Measurements from ENCODE around the gene CTIF.

CTIF gene

DNA sequence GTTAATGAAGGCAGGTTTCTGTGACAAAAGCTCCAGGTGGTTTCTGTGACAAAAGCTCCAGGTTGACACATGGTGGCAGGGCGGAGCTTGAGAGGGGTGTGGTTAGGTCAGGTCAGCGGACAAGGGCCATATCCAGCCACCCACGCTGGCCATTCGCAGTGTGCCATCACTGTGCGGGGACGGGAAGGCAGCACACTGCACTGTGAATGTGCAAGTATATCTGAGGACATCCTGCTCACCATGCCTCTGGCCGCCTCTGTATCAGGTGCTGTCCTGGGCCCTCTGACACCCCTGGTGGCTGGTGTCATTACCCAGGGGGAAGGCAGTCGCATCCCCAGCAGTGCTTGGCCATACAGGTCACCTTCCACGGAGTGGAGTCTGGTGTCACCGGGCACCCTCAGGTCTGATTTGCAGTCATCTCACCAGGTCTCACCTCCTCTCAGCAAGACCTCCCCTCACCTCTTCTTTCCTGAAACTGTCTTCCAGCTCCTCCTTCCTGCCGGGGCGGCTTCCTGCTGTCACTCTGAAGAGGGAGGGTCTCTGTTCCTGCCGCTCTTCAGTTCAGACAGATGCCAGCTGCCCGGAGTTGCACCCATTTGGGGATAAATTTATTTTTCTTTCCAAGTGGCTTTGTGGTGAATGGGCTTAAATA, 34.9 kb downstream of the CTIF start:
- DNase-seq (ENCODE audit: low read depth in 2 of 3, low spot score in 2 of 3): no peak

- no peak for DNase-seq (ENCODE audit: low read depth in 2 of 3, low spot score in 2 of 3)
Measured at GRCh38 chr18:48574667-48575300, 36.0 kb downstream of the CTIF start.

- no peak for DNase-seq (ENCODE audit: low read depth in 2 of 3, low spot score in 2 of 3)
Measured at GRCh38 chr18:48575301-48575657, 36.4 kb downstream of the CTIF start.

DNA sequence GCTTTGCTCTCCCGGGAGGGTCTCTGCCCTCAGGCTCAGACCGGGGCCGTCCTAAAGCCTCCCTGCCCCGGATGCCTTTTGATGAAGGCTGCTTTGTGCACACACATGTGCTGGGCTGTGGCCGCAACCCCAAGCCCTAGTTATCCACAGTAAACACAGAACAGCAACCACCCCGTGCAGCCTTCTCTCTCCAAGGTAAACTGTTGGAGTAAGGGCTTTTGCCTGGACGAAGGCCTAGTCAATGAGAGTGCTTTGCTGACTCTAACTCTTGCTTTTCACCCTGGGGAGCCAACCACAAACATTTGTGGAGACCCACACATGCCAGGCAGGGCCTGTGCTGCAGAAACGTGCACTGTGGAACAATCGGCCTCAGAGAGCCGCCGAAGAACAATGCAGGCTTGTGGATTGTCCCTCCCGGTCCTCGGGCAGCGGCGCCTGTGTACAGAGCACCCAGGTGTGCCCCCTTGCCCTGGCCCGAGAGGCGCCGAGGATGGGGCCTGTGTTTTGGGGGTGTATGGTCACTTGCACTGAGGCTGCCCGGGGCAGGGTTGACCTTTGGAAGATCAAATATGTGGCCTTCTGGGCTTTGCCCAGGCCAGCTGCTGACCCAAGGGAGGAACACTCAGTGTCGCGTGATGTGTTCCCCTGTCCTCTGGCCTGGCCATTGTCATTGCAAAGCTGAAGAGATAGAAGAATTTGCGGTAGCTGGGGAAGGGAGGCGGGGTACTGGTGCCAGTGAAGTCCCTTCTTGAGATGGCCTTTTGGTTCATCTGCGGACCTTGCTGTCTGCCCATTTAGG, 37.0 kb downstream of the CTIF start:
- DNase-seq (ENCODE audit: low read depth in 2 of 3, low spot score in 2 of 3): no peak

- DNase-seq (ENCODE audit: low read depth in 2 of 3, low spot score in 2 of 3): no peak
Measured at GRCh38 chr18:48576457-48576771, 37.6 kb downstream of the CTIF start.

DNA sequence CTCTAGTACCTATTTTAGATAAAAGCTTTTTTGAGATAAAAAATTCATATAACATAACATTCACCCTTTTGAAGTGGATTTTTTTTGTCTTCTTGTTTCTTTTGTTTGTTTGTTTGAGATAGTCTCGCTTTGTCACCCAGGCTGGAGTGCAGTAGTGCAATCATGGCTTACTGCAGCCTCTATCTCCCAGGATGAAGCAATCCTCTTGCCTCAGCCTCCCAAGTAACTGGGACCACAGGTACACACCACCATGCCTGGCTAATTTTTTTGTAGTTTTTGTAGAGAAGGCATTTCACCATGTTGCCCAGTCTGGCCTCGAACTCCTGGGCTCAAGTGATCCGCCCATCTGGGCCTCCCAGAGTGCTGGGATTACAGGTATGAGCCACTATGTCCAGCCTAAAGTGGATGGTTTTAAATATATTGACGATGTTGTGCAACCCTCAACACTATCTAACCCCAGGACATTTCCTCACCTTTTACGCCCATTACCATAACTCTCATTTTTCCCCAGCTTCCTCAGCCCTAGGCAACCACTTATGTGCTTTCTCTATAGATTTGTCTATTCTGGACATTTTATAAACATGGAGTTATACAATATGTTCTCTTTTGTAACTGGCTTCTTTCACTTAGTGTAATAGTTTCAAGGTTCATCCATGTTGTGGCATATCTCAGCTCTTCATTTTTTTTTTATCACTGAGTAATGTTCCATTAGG, 38.8 kb downstream of the CTIF start:
- DNase-seq (ENCODE audit: low read depth in 2 of 3, low spot score in 2 of 3): no peak

DNA sequence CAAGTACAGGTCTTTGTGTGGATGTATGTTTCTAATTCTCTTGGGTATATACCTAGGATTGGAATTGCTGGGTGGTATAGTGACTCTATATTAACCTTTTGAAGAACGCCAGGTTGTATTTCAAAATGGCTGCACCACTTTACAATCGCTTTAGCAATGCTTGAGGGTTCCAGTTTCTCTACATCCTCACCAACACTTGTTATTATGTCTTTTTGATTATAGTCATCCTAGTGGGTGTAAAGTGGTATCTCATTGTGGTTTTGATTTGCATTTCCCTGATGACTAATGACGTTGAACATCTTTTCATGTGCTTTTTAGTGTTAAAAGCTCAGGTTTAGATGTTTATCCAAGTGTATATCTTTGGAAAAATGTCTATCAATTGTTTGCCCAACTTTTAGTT, 39.5 kb downstream of the CTIF start:
- no peak for DNase-seq (ENCODE audit: low read depth in 2 of 3, low spot score in 2 of 3)

DNA sequence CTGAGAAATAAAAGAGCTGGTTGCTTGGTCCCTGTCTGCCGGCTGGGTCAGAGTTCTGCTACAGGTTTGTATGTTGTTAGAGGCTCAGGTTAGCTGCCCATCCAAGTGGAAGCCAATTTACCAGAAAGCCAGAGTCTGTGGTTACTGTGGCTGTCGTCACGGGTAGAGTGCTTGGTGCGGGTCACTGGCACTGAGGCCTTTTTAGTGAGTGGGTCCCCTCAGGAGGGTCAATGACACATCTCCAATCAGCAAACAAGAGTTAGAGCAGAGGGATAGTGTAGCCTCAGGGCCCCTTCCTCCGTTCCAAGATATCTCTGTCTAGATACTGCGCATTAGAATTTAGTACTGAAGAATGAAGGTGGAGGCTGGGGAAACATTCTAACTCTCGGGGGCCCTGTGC, 41.2 kb downstream of the CTIF start:
- DNase-seq (ENCODE audit: low read depth in 2 of 3, low spot score in 2 of 3): no peak

GRCh38 chr18:48580782-48581181, 42.0 kb downstream of the CTIF start:
- DNase-seq (ENCODE audit: low read depth in 2 of 3, low spot score in 2 of 3): no peak

- DNase-seq (ENCODE audit: low read depth in 2 of 3, low spot score in 2 of 3): no peak
Measured at GRCh38 chr18:48581206-48581605, 42.4 kb downstream of the CTIF start.

GRCh38 chr18:48581941-48582340, 43.1 kb downstream of the CTIF start:
- no peak for DNase-seq (ENCODE audit: low read depth in 2 of 3, low spot score in 2 of 3)

DNA sequence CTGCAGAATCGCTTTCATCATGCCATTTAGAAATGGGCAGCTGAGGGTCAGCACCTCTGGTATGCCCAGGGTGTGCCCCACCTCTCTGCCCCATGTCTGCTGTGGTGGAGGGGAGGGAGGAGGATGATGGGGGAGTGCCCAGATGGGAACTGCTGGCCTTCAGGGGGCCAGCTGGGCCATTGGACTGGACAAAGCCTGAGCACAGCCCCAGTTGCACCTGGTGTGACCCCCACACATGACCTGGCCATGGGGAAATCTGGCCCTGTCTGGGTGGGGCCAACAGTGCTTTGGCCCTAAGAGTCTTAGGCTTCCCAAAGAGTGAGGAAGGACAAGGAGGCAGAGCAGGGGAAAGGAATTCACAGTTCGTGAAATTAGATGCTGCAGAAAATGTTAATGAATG, 44.1 kb downstream of the CTIF start:
- DNase-seq (ENCODE audit: low read depth in 2 of 3, low spot score in 2 of 3): no peak

- no peak for DNase-seq (ENCODE audit: low read depth in 2 of 3, low spot score in 2 of 3)
Measured at GRCh38 chr18:48583573-48583972, 44.7 kb downstream of the CTIF start.

DNA sequence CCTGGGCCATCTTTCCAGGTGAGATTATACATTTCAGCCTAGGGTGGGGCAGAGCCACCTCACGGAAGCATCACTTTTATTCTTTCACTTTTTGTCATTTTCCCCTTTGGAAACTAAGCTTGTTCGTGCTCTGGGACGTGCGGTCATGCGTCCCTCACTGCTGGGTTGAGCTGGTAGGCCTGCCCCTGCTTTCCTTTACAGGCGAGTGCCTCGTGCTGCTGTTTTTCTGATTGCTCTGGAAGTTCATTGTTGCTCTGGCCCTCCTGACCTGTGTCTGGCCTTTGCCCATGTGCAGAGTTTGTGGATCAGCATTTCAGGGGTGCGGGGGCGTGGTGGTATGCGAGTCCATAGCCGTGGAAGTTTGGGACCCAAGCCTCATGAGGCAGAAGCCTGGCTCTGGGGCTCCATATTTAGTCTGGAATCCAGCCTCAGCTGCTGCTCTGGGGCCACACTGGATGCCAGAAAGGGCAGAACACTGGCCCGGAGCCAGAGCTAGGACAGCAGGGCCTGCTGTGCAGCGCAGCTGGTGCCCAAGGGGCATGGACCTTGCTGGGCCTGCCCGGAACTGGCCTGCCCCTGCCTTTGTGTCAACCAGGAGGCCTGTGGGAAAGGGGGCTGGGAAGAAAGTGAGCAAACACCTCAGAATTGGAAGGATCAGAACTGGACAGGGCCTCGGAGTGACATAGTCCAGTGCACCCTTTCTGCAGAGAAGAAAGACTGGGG, 51.1 kb downstream of the CTIF start:
- no peak for DNase-seq (ENCODE audit: low read depth in 2 of 3, low spot score in 2 of 3)

GRCh38 chr18:48590678-48591077, 51.8 kb downstream of the CTIF start:
- DNase-seq (ENCODE audit: low read depth in 2 of 3, low spot score in 2 of 3): no peak

GRCh38 chr18:48592540-48593171, 53.8 kb downstream of the CTIF start:
- no peak for DNase-seq (ENCODE audit: low read depth in 2 of 3, low spot score in 2 of 3)

GRCh38 chr18:48594471-48595094, 55.8 kb downstream of the CTIF start:
- no peak for DNase-seq (ENCODE audit: low read depth in 2 of 3, low spot score in 2 of 3)

GRCh38 chr18:48595703-48596218, 56.9 kb downstream of the CTIF start:
- no peak for DNase-seq (ENCODE audit: low read depth in 2 of 3, low spot score in 2 of 3)

DNA sequence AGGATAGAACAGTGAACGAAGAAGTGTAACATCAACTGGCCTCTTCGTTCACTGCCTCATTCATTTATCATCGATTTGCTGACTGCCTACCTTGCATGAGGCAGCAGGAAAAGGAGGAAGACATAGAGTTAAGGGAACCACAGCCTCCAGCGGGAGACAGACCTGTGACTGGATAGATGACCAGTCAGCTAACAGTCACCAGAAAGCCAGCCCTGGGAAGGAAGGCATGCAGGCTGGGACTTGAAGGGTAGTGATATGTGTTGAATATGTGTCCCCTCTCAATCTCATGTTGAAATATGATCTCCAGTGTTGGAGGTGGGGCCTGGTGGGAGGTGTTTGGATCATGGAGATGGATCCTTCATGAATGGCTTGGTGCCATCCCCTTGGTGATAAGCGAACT, 58.3 kb downstream of the CTIF start:
- no peak for DNase-seq (ENCODE audit: low read depth in 2 of 3, low spot score in 2 of 3)

DNA sequence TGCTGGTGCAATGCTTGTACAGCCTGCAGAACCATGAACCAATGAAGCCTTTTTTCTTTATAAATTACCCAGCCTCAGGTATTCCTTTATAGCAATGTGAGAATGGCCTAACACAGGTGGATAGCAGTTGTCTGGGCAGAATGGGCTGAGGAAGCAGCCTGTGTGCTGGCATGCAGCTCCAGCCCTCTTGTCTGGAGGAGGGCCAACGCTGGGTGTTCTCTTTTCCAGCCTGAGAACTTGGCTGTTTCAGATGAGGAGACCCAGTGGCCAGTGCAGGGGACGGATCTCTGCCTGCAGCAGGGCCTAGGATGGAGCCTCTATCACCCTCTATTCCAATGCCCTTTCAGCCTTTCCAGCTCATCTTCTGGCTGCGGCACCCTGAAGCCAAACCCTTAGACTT, 58.8 kb downstream of the CTIF start:
- DNase-seq (ENCODE audit: low read depth in 2 of 3, low spot score in 2 of 3): no peak
